HUDEP-2 (cell line): ENCODE results near the gene MBOAT7.

Experiments used
- DNase-seq, 76 experiments: peaks; one replicate each; lab custom pipeline; 2025; ENCODE audit not compliant: unreplicated experiment in 76 of 76; lab: John Stamatoyannopoulos, UW

Gene MBOAT7

GRCh38 chr19:54145541-54146158 lies 43.7 kb downstream of the MBOAT7 start:
- DNase-seq: no peak

- DNase-seq: no peak
These were observed 47.1 kb downstream of the MBOAT7 start for GRCh38 chr19:54142166-54142780.

- DNase-seq: no peak
These were observed 48.0 kb downstream of the MBOAT7 start for GRCh38 chr19:54141356-54141755.

GRCh38 chr19:54138489-54139256 lies 50.7 kb downstream of the MBOAT7 start:
- peak in 12 of 76 experiments; percentile 5 to 47 (median 16) for DNase-seq

- DNase-seq: peak in 6 of 76 experiments; percentile 25 to 52 (median 37)
These were observed 51.5 kb downstream of the MBOAT7 start, which contains the start of gene CNOT3 for GRCh38 chr19:54137699-54138488. TSS of gene CNOT3 (plus strand) at chr19:54137762. CDS start at chr19:54142979, 5,217 bp downstream.

- DNase-seq: peak; percentile 55 to 100 (median 100)
These were observed 52.3 kb downstream of the MBOAT7 start for GRCh38 chr19:54136864-54137698.

- peak in 2 of 76 experiments; percentile 46 to 54 for DNase-seq
These were observed 53.1 kb downstream of the MBOAT7 start for GRCh38 chr19:54136086-54136863.

GRCh38 chr19:54133957-54134590 lies 55.3 kb downstream of the MBOAT7 start:
- DNase-seq: no peak

GRCh38 chr19:54133312-54133956 lies 55.9 kb downstream of the MBOAT7 start:
- DNase-seq: peak in 11 of 76 experiments; percentile 3 to 29 (median 11)

- DNase-seq: no peak
These were observed 59.8 kb downstream of the MBOAT7 start for GRCh38 chr19:54129617-54129996.

- no peak for DNase-seq
These were observed 60.4 kb downstream of the MBOAT7 start for GRCh38 chr19:54128796-54129616.

GRCh38 chr19:54128441-54128725 lies 61.0 kb downstream of the MBOAT7 start:
- no peak for DNase-seq

- no peak for DNase-seq
These were observed 61.5 kb downstream of the MBOAT7 start for GRCh38 chr19:54127688-54128440.

GRCh38 chr19:54125713-54126112 lies 63.7 kb downstream of the MBOAT7 start:
- no peak for DNase-seq

- DNase-seq: no peak
These were observed 65.0 kb downstream of the MBOAT7 start for GRCh38 chr19:54124393-54124792.

- DNase-seq: no peak
These were observed 65.7 kb downstream of the MBOAT7 start for GRCh38 chr19:54123682-54124081.
